ENCODE results near the gene RAB11FIP3.
"Not testable (repeated sequence)": the region's sequence is repeated elsewhere in the genome, so short reads cannot be mapped to it uniquely, and the experiment has no call there.

Gene RAB11FIP3

GRCh38 chr16:494676-495075 is 69.2 kb downstream of the RAB11FIP3 start:
- DNase-seq (ENCODE audit: low spot score): not testable (repeated sequence)

DNA sequence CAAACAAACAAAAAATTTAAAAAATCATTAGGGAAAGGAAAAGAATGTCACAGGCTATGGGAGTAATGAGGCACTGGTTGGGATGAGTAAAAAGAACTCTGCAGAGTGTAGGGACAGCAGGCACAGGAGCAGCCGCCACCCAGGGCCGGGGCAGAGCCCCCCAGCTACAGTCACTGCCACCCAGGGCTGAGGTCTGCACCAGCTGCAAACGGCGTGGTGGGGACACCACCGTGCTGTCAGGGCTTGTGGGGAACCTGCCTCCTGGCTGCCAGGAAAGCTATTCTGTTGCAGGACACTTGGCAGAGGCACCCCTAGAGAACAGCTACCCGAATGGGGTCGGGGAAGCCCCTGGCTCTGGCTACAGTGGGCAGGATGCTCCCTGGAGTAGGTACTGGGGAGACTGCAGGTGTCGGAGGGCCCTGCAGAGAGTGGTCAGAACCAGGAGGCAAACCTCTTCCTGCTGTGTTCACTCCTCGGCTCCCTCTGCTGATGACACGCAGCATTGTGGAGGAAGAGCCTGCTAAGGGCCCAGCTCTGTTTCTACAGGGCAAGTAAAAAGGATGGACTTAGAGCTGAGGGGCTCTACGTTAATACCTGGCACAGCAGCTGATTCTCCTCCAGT is 69.8 kb downstream of the RAB11FIP3 start:
- peak; percentile 82 for DNase-seq (ENCODE audit: low spot score)

DNA sequence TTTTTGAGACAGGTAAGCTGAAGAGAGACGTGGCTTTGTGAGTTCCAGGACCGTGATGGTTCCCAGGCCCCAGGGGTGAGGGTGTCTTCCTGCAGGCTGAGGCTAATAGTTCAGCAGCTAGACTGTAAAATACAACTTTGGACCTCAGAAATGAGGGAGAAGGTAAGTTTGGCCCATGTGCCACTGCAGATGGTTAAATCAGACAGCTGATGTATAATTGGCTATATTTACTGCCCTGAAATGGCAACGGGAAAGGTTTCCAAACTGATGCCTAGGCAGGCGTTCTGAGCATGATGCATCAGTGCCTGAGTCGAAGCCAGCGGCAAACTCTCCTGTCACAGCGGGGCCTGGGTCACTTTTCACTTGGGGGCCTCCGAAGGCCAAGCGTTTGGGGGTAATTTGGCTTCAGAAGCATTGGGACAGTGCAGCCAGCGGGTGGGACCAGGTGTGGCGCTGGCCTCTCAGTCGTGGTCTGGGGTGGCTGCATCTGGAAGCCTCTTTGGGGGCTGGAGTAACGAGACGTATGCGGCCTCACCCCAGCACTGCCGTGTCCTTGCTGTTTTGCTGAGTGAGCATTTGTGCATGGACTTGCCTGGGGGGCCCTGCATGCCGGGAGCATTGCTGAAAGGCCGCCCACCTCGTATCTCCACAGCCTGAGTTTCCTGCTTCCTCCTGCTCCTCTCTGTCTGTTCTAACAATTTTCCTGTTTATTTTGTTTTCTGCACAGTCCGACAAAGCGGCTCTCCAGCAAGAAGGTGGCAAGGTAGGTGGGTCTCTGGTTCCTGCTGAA is 70.8 kb downstream of the RAB11FIP3 start:
- DNase-seq (ENCODE audit: low spot score): no peak

DNA sequence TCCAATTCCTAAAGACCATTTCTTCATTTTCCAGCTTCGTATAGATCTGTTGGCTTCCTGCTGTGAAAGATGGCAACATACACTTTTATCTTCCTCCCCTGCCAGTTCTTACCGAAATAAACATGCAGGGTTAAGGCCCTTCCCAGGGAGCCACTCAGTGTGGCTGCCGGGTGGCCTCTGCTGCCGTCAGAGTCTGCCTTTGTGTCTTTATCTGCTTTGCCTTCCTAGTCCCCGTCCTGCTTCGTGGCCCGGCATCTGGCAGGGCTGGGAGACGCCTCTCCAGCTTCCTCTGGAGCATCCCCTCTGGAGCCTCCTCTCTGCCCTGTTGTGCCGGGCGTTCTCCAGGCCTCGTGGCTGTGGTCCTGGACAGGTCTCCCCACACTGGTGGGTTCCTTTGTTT is 71.8 kb downstream of the RAB11FIP3 start:
- no peak for DNase-seq (ENCODE audit: low spot score)

DNA sequence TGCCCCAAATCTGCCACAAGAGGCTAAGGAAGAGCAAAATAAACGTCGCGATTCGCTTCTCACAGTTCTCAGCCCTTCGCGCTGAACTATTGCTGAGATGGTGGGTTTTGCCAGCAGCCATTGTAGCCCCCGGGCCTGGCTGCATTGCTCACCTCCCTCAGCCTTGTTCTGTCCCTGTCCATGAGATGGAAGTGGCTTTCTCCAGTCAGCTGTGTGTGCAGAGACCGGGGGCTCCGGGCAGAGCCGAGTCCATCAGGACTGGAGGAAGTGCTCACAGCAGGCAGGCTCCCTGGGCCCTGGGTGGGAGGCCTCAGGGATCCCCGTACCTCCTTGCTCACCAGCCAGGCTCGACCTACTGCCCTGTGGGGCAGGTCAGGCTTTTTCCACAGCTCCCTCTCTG is 74.5 kb downstream of the RAB11FIP3 start:
- no peak for DNase-seq (ENCODE audit: low spot score)

DNA sequence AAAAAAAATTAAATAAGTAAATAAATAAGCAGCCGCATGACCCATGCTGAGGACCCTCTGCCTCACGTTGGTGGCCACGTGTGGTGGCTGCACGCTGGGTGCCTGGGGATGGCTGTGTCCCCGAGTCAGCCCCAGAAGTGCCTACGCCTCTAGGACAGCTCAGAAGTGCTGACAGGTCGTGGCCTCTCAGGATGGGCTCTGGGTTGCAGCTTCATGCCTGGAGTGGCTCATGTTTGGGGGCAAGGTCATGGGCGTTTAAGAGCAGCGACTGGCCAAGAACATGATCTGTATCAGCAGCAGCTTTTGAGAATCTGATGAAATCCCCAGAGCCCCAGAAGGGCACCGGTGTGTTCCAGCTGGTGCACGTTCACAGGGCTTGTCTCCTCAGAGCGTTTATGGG is 75.3 kb downstream of the RAB11FIP3 start:
- no peak for DNase-seq (ENCODE audit: low spot score)

DNA sequence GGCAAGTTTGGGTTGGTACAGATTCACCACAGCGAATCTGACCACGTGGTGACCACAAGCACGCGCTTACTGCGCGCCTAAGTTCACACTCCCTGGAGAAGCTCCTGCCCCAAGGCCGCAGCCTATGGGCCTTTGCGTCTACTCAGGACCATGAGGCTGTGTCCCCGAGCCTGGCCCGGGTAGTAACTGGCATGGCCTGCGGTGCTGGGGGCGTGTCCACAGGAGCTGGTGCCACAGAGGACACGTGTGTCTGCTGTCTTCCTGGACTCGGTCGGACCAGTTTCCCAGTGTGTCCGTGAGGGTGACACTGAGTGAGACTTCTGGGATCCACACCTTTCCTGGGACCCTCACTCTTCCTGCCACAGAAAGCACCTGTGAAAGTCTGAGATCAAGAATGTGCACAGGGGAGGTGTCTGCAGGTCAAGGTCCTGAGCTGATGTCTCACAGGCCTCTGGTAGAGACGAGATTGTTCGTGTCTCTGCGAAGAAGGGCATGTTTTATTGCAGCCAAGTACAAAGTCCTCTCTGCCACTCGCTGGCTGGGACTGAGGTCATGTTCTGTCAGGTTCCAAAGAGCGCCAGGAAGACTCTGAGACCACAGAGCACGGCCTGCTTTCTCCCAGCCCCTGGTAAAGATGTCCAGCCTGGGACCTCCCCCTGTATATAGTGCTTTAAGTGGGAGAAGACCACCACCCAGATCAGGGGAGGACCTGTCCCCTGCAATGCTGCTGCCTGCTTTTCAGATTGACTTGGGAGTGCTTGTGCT is 76.9 kb downstream of the RAB11FIP3 start:
- DNase-seq (ENCODE audit: low spot score): no peak

- DNase-seq (ENCODE audit: low spot score): no peak
Observed at GRCh38 chr16:503150-504071, 78.0 kb downstream of the RAB11FIP3 start.

- no peak for DNase-seq (ENCODE audit: low spot score)
Observed at GRCh38 chr16:505479-506245, 80.2 kb downstream of the RAB11FIP3 start.

- no peak for DNase-seq (ENCODE audit: low spot score)
Observed at GRCh38 chr16:506246-506546, 80.7 kb downstream of the RAB11FIP3 start.

DNA sequence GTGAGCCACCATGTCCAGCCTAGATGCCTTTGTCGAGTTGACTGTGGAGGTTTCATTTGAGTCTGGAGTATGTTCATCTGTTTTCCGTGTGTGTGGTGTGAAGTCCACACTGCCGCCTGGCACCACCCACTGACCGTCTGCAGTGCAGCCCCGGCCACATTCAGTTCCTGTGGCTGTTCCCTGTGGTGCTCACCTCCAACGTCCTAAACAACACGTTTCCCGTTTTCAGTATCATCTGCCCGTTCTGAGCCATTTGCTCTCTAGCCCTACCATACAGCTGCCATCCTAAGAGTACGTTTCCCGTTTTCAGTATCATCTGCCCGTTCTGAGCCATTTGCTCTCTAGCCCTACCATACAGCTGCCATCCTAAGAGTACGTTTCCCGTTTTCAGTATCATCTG is 82.1 kb downstream of the RAB11FIP3 start:
- not testable (repeated sequence) for DNase-seq (ENCODE audit: low spot score)

DNA sequence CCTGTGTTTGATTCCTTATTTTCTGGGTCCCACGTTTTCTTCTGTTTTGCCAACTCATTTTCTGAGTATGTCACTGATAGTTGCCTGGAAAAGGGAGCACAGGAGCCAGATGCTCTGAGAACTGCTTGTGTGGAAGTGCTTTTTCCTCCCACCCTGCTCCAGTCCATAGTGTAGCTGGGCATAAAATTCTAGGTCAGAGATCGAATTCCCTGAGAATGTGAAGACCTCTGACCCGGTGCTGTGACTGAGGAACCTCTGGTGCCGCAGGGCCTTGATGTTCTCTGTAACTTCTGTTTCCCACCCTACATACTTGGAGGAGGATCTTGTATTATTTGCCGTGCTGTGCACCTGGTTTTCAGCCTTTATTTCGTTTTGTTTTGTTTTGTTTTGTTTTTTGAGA is 82.5 kb downstream of the RAB11FIP3 start:
- no peak for DNase-seq (ENCODE audit: low spot score)

DNA sequence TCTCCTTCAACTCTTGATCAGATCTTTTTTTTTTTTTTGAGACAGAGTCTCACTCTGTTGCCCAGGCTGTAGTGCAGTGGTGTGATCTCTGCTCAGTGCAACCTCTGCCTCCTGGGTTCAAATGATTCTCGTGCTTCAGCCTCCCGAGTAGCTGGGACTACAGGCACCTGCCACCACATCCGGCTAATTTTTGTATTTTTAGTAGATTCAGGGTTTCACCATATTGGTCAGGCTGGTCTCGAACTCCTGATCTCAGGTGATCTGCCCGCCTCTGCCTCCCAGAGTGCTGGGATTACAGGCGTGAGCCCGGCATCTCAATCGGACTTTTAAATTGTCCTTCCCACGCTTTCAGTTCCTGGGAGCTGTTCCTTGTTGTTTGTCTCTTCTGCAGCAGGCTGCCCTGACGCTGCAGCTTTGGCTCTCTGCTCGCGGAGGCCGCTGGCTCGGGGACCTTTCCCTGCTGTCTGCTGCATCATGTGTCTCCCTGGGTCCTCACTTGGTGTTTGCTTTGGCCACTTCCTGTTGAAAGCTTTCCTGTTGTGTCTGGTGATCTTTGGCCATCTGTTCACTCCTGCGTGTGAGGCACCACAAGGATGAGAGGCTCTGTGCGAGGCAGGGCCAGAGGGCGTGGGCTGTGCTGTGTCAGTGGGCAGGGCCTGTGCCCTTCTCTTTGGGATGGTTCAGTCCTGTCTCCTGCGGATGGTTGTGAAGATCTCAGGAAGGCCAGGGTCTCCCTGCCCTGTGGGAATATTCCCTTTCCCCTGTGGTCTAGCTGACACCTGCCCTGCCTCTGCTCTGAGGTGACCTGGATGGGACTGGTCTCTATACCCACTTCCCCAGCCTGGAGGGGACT is 83.7 kb downstream of the RAB11FIP3 start:
- no peak for DNase-seq (ENCODE audit: low spot score)

- DNase-seq (ENCODE audit: low spot score): no peak
Observed at GRCh38 chr16:510066-510825, 84.8 kb downstream of the RAB11FIP3 start.

DNA sequence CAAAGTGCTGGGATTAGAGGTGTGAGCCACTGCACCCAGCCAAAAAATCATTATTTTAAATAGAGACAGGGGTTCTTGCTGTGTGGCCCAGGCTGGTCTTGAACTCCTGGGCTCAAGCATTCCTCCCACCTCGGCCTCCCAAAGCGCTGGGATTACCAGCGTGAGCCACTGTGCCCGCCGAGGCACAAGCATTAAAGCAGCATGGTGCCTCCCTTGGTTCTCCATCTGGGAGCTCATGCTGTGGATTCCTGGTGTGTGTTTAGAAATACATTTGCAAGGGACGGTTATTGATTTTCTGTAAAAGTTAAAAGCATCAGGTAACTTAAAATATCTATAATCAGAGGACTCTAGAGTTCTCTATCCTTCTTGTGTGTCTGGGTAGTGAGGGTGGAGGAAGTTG is 87.4 kb downstream of the RAB11FIP3 start:
- no peak for DNase-seq (ENCODE audit: low spot score)

DNA sequence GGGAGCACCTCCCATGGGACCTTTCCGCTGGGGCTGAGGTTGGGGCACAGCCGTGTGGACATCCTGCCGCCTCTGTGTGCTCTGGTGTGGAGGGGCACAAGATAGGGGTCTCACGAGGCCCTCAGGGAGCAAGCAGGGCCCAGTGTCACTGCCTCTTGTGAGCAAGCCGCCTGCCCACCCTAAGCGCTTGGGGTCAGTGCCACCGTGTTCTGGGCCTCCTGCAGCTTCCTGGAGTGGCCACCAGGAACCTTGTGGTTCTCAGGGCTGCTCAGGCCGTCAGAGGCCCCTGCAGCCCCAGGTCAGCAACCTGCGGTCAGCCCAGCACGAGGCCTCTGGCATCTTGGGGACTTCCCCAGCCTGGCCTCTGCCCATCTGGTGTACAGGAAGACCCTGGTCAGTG is 88.5 kb downstream of the RAB11FIP3 start:
- no peak for DNase-seq (ENCODE audit: low spot score)

DNA sequence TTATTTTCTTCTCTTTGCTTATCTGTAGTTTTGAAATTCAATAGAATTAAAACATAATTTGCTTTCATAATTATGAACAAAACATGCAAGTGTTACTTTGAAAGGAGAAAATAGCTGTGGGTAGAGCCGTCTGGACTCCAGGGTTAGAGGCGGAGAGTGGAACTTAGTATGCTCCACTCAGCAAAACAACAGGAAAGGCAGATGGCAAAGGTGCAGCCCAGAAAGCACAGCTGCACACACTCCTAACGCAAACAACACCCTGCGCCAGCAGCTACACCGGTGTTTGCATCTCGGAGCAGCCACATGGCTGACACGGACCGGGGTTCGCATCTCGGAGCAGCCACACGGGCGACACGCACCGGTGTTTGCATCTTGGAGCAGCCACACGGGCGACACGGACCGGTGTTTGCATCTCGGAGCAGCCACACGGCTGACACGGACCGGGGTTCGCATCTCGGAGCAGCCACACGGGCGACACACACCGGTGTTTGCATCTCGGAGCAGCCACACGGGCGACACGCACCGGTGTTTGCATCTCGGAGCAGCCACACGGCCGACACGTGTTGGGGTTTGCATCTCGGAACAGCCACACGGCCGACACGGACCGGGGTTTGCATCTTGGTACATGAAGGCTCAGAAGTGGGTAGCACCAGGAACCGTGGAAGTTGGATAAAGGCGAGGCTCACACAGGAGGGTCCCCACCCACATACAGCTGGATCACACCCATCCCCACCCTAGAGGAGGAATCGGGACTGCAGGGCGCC is 89.9 kb downstream of the RAB11FIP3 start:
- DNase-seq (ENCODE audit: low spot score): no peak

- DNase-seq (ENCODE audit: low spot score): no peak
Observed at GRCh38 chr16:515939-516226, 90.4 kb downstream of the RAB11FIP3 start.

- no peak for DNase-seq (ENCODE audit: low spot score)
Observed at GRCh38 chr16:516301-516700, 90.9 kb downstream of the RAB11FIP3 start.

Measured in iPS-NIHi11 (cell line).